Posterior cingulate gyrus (tissue), 11 donors: ENCODE results near the gene PDE1A.
"Not testable (repeated sequence)": the region's sequence is repeated elsewhere in the genome, so short reads cannot be mapped to it uniquely, and the experiment has no call there.

Experiments
- DNase-seq, 10 donors: peaks; one replicate each; pipeline versions ENCODE4 v3.0.0 to v3.0.0-alpha.2; 2020 to 2021; ENCODE audit warnings: mixed read lengths in 3 of 10
- intact Hi-C: fragments of 100-400 bp; cut with DNase I; formaldehyde crosslinking; loops from one replicate; pipeline ENCODE4 v1.15.1; 2023

The PDE1A gene

DNA sequence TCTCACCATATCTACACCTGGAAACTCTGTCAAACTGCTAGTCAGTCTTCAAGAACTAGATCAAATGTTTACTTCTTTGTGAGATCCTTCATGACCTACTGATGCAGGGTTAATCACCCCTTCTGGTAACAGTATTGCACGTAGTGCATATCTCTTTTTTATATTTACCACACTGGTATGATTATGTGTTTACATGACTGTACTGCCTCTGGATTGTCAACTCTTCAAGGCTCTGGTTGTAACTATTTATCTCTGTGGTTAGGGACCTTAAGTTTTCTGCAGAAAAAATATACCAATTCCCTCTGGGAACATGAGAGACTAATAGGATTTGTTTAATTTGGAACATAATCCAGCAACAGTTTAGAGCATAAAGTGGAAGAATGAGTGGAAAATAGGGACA lies 135.5 kb downstream of the PDE1A start:
- no peak for DNase-seq
- intact Hi-C loops: no loop called here

- DNase-seq: no peak
- intact Hi-C loops: no loop called here
These were observed 143.3 kb downstream of the PDE1A start for GRCh38 chr2:182283512-182283911.

DNA sequence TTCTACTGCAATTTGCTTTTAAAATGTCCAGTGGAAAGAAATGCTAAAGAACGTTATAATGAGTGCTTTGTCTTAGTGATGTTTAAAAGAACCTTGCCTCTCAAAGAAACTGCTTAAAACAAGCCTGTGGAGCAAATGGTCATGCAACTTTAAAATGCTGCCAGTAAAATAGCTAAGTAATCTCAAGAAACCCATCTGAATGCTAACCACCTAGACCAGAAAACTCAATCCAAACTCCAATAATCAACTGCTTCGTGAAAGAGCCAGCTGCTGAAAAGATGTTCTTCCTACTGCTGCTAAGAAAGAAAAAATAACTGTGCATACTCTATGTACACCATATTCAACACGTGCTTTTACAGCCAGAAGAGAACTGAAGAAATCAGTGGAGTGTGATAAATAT lies 145.6 kb downstream of the PDE1A start:
- intact Hi-C loops: no loop called here
- no peak for DNase-seq

GRCh38 chr2:182280118-182280517 lies 146.7 kb downstream of the PDE1A start:
- intact Hi-C loops: no loop called here
- no peak for DNase-seq

- intact Hi-C loops: not testable (repeated sequence)
These were observed 150.2 kb downstream of the PDE1A start for GRCh38 chr2:182276662-182277061.

DNA sequence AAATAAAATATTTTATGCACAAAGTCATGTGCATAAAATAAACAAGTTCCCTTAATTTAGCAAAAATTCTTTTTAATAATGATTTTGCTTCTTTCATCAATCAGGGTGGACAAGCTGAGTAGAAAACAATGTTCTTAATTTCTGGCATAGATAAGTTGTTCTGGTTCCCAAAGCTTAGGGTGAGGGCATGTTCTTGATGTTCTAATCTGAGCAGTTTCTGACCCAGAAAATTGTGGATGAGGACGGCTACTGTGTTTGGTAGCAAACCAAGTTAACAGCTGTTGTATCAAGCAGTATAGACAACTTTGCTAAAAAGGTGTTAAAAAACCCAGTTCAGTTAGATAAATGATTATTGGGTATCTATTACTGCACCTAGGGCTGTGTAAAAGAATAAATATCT lies 158.9 kb downstream of the PDE1A start:
- DNase-seq: no peak
- intact Hi-C loops: no loop called here

More at GRCh38 chr2:182276662-182277061, 150.2 kb downstream of the PDE1A start:
- DNase-seq: not testable (repeated sequence)

GRCh38 chr2:182266909-182267308 lies 159.9 kb downstream of the PDE1A start:
- no peak for DNase-seq
- intact Hi-C loops: no loop called here

DNA sequence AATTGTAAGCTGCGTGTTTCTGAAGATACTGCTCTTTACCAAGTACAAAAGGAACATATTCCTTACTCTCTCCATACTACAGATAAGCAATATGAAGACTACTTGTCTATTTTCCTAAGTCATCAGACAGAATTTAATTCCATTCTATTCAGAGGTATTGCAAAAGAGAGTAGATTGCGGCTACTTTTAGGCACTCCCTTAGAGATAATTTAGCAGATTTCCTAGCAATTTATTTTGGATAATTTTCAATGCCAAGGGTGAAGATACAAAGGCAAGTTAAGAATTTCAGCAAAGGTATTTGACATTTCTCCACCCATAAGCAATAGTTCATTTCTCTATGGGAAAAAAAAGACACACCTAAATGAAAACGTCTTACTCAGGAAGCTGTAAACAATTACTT lies 161.1 kb downstream of the PDE1A start:
- no peak for DNase-seq
- intact Hi-C loops: no loop called here

- no peak for DNase-seq
- intact Hi-C loops: no loop called here
These were observed 164.9 kb downstream of the PDE1A start for GRCh38 chr2:182261860-182262387.

GRCh38 chr2:182259629-182260150 lies 167.1 kb downstream of the PDE1A start:
- DNase-seq: no peak
- intact Hi-C loops: no loop called here

DNA sequence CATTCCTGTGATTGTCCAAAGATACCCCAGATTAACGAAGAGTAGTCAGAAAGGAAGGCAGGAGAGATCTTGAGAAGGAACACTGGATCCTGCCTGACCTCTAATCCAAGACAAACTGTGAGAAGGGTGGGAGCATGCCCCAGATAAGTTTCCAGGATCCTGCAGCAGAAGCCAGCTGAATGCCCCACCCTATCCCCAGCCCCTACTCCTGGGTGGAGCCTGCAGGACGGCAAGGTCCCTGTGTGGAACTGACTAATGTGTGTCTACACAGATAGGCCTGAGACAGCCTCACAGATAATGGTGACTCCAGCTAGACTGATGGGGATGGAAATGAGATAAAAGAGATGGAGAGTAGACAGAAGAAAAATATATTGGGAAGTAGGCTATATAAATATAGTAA lies 174.3 kb downstream of the PDE1A start:
- DNase-seq: no peak
- intact Hi-C loops: no loop called here

DNA sequence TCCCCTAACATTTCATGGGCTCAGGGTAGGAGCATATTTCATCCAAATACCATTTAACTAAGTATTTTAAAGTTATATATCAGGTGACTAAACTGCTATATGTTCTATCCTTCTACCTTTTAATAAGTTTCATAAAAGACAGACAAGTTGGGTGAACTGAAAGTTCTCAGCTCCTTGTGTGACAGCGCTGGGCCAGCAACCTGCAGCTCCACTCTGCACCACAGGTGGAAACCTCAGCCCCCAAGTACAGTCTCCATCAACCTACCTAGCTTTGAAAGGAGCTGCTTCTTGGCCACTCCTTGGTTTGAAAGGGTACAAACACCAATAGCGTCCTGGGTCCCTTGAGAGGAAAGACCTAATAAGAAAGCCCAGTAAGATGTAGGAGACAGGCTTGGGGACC lies 177.9 kb downstream of the PDE1A start:
- intact Hi-C loops: no loop called here
- DNase-seq: no peak

DNA sequence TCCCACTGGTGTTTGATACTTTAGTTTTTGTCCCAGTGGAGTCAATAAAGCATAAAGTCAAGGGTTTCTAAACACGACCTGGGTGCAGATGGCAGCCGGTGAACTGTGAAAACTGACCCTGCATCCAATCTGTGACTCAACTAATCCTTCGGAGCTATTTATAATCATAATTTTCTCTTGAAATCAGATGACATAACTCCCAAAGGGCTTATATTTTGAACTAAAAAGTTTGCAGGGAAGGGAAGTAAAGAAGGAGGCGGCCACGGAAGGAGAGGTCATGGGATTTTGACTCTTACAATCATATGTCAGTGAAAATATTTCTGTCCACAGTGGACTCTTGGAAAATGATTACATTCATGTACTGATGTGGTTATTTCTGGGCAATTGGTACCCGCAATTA lies 178.5 kb downstream of the PDE1A start:
- DNase-seq: no peak
- intact Hi-C loops: no loop called here

- intact Hi-C loops: no loop called here
- no peak for DNase-seq
These were observed 179.0 kb downstream of the PDE1A start for GRCh38 chr2:182247831-182248230.

DNA sequence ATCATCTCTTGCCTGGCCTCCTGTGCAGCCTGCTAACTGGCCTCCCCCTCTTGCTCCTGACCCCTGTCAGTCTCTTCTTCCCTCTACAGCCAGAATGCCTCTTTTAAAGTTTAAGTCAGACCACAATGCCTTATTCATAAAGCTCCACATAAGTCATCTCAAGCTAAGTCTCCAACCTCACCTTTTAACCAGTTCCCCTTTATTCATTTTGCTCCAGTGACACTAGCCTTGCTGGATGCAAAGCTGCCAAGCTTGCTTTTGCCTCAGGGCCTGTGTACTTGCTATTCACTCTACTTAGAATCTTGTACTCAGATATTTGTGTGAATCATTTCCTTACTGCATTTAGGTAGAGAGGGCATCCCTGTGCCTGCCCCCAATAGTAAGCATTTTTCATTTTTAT lies 180.9 kb downstream of the PDE1A start:
- intact Hi-C loops: no loop called here
- DNase-seq: no peak

GRCh38 chr2:182242609-182243008 lies 184.2 kb downstream of the PDE1A start:
- intact Hi-C loops: no loop called here
- DNase-seq: no peak

- intact Hi-C loops: no loop called here
- no peak for DNase-seq
These were observed 184.9 kb downstream of the PDE1A start for GRCh38 chr2:182241936-182242335.

- DNase-seq: peak in 1 of 10 donors; percentile 16
- intact Hi-C loops: no loop called here
These were observed 185.9 kb downstream of the PDE1A start for GRCh38 chr2:182240862-182241371.

DNA sequence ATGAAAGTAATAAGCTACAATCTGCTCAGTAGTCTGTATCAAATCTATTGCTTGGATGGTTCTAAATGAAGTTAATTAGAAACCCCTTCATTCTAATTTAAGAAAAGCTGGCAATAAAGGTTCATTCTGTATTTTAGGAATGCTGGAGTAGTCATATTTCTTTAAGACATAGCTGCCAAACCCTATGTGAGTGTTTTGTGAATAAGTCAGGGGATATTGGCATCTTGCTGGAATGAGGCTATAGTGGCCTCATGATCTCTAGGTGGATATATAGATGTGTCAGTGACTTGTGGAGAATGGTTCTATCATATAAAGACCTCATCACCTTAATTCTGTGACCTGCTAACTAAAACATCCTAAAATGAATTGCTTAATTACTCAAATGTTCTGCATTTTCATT lies 196.3 kb downstream of the PDE1A start:
- intact Hi-C loops: no loop called here

GRCh38 chr2:182229297-182229696 lies 197.5 kb downstream of the PDE1A start:
- DNase-seq: no peak
- intact Hi-C loops: no loop called here

More for the DNA sequence above, 196.3 kb downstream of the PDE1A start:
- DNase-seq: no peak

DNA sequence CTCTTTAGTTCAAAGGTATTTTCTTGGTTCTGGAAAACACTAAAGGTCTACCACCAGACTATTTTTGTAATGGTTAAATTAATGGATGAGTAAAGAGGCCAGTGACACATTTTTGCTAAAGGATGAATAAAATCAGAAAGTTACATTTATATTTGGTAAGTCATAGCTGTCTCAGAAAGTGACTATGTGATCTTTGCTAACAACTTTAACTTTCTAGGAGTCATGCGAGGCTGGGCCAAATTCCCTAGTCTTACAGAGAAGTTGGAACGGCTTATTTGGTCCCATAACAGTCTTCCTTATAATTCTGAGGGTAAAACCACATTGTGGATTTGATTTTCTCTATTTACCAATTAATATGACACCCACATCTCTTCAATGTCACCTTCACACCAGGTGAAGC lies 198.1 kb downstream of the PDE1A start:
- DNase-seq: no peak
- intact Hi-C loops: no loop called here

DNA sequence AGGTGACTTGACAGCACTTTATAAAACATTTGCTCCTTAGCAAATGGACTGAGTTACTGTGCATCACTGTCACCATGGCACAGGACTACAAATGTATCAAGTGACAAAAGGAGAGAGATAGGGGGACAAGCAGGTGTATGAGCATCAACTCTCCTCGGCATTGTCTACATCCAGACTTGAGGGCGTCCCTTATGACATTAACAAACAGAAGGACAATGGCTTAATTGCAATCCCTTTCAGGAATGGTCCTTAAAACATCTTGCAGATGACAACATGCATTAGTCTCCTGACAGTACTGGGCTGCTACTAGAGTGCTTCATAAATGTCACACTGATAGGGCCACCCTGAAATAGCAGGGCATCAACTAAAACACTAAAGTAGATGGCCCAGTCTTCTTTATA lies 198.8 kb downstream of the PDE1A start:
- intact Hi-C loops: no loop called here
- DNase-seq: no peak

- no peak for DNase-seq
- intact Hi-C loops: no loop called here
These were observed 200.0 kb downstream of the PDE1A start for GRCh38 chr2:182226807-182227206.
